Erythroblast (primary cell): ENCODE data around the gene OPRM1.

Experiments used
- GATA1 ChIP-seq: IDR thresholded peaks from 2 replicates; pipeline ENCODE4 v1.6.1; 2011; ENCODE audit warnings: low read depth, mild to moderate bottlenecking, control low read depth, low read length, moderate library complexity
- POLR2A ChIP-seq: IDR thresholded peaks from 2 replicates; pipeline ENCODE4 v1.6.1; 2011; ENCODE audit warnings: mild to moderate bottlenecking, low read length

DNA sequence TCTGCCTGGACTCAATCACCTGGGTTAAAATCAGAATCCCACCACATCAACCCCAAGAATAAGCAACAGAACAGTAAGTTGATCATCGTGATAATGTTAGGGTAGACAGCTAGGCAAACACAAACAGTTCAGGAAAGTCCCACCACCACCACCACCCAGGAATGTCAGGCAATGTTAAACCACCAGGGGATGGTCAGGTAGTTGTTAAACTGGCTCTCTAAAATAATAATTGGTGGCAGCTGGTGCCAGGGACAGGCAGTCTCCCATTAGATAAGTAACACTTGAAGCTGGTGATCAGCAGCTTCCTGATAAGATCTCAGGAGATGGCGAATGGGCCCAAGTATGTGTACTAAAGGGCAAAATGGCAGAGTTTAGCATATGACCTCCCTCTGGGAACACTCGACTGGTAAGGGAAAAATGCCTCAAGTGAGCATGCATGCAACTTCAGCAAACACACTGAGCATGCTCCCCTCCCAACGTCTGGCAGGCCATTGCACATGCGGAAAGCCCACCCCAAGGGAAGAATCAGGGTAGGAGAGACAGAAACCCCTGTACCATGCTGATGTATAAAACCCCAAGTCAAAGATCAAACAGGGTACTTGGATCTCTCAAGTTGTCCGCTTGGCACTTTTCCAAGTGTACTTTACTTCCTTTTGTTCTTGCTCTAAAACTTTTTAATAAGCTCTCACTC lies 250.9 kb downstream of the OPRM1 start:
- TF ChIP-seq POLR2A: no peak
- no peak for TF ChIP-seq GATA1
